H9 (cell line): ENCODE measurements around the gene MALRD1. TPM values are rescaled to one million over a fixed set of nuclear protein-coding genes. Genes with fewer than 3 reads are reported as not detected.

Source experiments
- DNase-seq: peaks from one replicate; pipeline ENCODE4 v3.0.0-alpha.2; 2017
- H2AFZ ChIP-seq: one replicate; pipeline ENCODE4 v1.6.1; 2013; ENCODE audit warnings: mild to moderate bottlenecking, low read length, control low read depth, moderate library complexity
- H2AK5ac ChIP-seq: 2 replicates; pipeline ENCODE4 v1.6.1; 2013; ENCODE audit warnings: low read length, control low read depth, mixed read lengths; ENCODE audit not compliant: insufficient read length
- H2BK120ac ChIP-seq: one replicate; pipeline ENCODE4 v1.6.1; 2013; ENCODE audit warnings: low read depth, mild to moderate bottlenecking, low read length, control low read depth, inconsistent platforms; ENCODE audit not compliant: poor library complexity, severe bottlenecking
- H2BK12ac ChIP-seq: 2 replicates; pipeline ENCODE4 v1.6.1; 2013; ENCODE audit warnings: low read length, control low read depth, mixed read lengths, low read depth; ENCODE audit not compliant: insufficient read length
- H2BK15ac ChIP-seq: 2 replicates; pipeline ENCODE4 v1.6.1; 2013; ENCODE audit warnings: low read depth, low read length, control low read depth
- H2BK20ac ChIP-seq: one replicate; pipeline ENCODE4 v1.6.1; 2013; ENCODE audit warnings: low read depth, mild to moderate bottlenecking, low read length, control low read depth, inconsistent platforms; ENCODE audit not compliant: poor library complexity, severe bottlenecking
- H2BK5ac ChIP-seq: 2 replicates; pipeline ENCODE4 v1.6.1; 2013; ENCODE audit warnings: low read length, control low read depth, mixed read lengths; ENCODE audit not compliant: insufficient read length
- H3K14ac ChIP-seq: 2 replicates; pipeline ENCODE4 v1.6.1; 2013; ENCODE audit warnings: low read length, control low read depth; ENCODE audit not compliant: insufficient read depth
- H3K18ac ChIP-seq: 2 replicates; pipeline ENCODE4 v1.6.1; 2013; ENCODE audit warnings: low read depth, mild to moderate bottlenecking, mixed read lengths, low read length, control low read depth; ENCODE audit not compliant: insufficient read length
- H3K23ac ChIP-seq: 2 replicates; pipeline ENCODE4 v1.6.1; 2013; ENCODE audit warnings: low read length, control low read depth, mixed read lengths, low read depth; ENCODE audit not compliant: insufficient read length
- H3K23me2 ChIP-seq: 2 replicates; pipeline ENCODE4 v1.6.1; 2013; ENCODE audit warnings: low read depth, mild to moderate bottlenecking, mixed read lengths, low read length, control low read depth; ENCODE audit not compliant: insufficient read length, poor library complexity, severe bottlenecking
- H3K27ac ChIP-seq: 2 replicates; pipeline ENCODE4 v1.5.1; 2013; ENCODE audit warnings: low read length, control low read depth, mixed read lengths, low read depth; ENCODE audit not compliant: insufficient read length
- H3K27me3 ChIP-seq: 2 replicates; pipeline ENCODE4 v1.6.1; 2013; ENCODE audit warnings: low read length, control low read depth, inconsistent platforms; ENCODE audit not compliant: insufficient read depth
- H3K4ac ChIP-seq: 2 replicates; pipeline ENCODE4 v1.6.1; 2013; ENCODE audit warnings: low read depth, mild to moderate bottlenecking, control low read depth, inconsistent platforms, low read length, moderate library complexity
- H3K4me1 ChIP-seq: 2 replicates; pipeline ENCODE4 v1.6.1; 2013; ENCODE audit warnings: low read length, control low read depth, inconsistent platforms; ENCODE audit not compliant: insufficient read depth
- H3K4me2 ChIP-seq: 2 replicates; pipeline ENCODE4 v1.6.1; 2013; ENCODE audit warnings: low read length, control low read depth, mixed read lengths; ENCODE audit not compliant: insufficient read length, insufficient read depth
- H3K56ac ChIP-seq: 2 replicates; pipeline ENCODE4 v1.6.1; 2013; ENCODE audit warnings: low read depth, mild to moderate bottlenecking, mixed read lengths, low read length, control low read depth; ENCODE audit not compliant: insufficient read length
- H3K79me1 ChIP-seq: 2 replicates; pipeline ENCODE4 v1.6.1; 2013; ENCODE audit warnings: low read depth, mild to moderate bottlenecking, moderate library complexity, low read length, control low read depth, inconsistent platforms; ENCODE audit not compliant: insufficient read depth, poor library complexity, severe bottlenecking
- H3K79me2 ChIP-seq: 2 replicates; pipeline ENCODE4 v1.6.1; 2013; ENCODE audit warnings: low read length, control low read depth, inconsistent platforms; ENCODE audit not compliant: insufficient read depth
- H3K9ac ChIP-seq: 2 replicates; pipeline ENCODE4 v1.6.1; 2013; ENCODE audit warnings: low read length, control low read depth, mixed read lengths; ENCODE audit not compliant: insufficient read length; ENCODE audit errors: extremely low read depth
- H3K9me3 ChIP-seq: one replicate; pipeline ENCODE4 v1.6.1; 2013; ENCODE audit warnings: low read depth, low read length, inconsistent platforms; ENCODE audit not compliant: control insufficient read depth
- H3T11ph ChIP-seq: one replicate; pipeline ENCODE4 v1.6.1; 2013; ENCODE audit warnings: mild to moderate bottlenecking, low read length, control low read depth, inconsistent platforms
- H4K20me1 ChIP-seq: one replicate; pipeline ENCODE4 v1.6.1; 2013; ENCODE audit not compliant: control insufficient read depth, insufficient read length, insufficient read depth
- H4K5ac ChIP-seq: 2 replicates; pipeline ENCODE4 v1.6.1; 2013; ENCODE audit warnings: low read depth, mild to moderate bottlenecking, mixed read lengths, low read length, control low read depth; ENCODE audit not compliant: insufficient read length
- H4K8ac ChIP-seq: replicated peaks from 2 replicates; pipeline ENCODE4 v1.6.1; 2013; ENCODE audit warnings: low read length, control low read depth, mixed read lengths, low read depth; ENCODE audit not compliant: insufficient read length
- H4K91ac ChIP-seq: 2 replicates; pipeline ENCODE4 v1.6.1; 2013; ENCODE audit warnings: low read depth, mild to moderate bottlenecking, moderate library complexity, mixed read lengths, low read length, control low read depth; ENCODE audit not compliant: insufficient read length
- H3K27ac Mint-ChIP-seq, 3 experiments: 2 replicates in 2 of 3; 3 replicates in 1 of 3; pipeline ENCODE4 v1.8.0; 2020 to 2021; ENCODE audit warnings: mixed read lengths in 3 of 3, mild to moderate bottlenecking in 1 of 3, moderate library complexity in 1 of 3
- H3K27me3 Mint-ChIP-seq: 2 replicates; pipeline ENCODE4 v1.8.0; 2021; ENCODE audit warnings: low read depth, mild to moderate bottlenecking, moderate library complexity, mixed read lengths
- H3K36me3 Mint-ChIP-seq, 3 experiments: 2 replicates in 2 of 3; 3 replicates in 1 of 3; pipeline ENCODE4 v1.8.0; 2020 to 2021; ENCODE audit warnings: low read depth in 3 of 3, mixed read lengths in 3 of 3; ENCODE audit not compliant: insufficient read depth in 1 of 3
- H3K4me1 Mint-ChIP-seq, 2 experiments: 2 replicates each; pipeline ENCODE4 v1.8.0; 2020; ENCODE audit warnings: mixed read lengths in 2 of 2
- H3K4me3 Mint-ChIP-seq, 2 experiments: 2 replicates in 1 of 2; 3 replicates in 1 of 2; pipeline ENCODE4 v1.8.0; 2020 to 2021; ENCODE audit warnings: mild to moderate bottlenecking in 2 of 2, mixed read lengths in 2 of 2, moderate library complexity in 1 of 2
- H3K9me3 Mint-ChIP-seq, 2 experiments: 2 replicates in 1 of 2; 3 replicates in 1 of 2; pipeline ENCODE4 v1.8.0; 2020; ENCODE audit warnings: mild to moderate bottlenecking in 2 of 2, mixed read lengths in 2 of 2, moderate library complexity in 1 of 2
- WGBS: extraction: QIAGEN DNeasy Blood & Tissue Kit; methylation state at CpG from one replicate; pipeline ENCODE4 v1.1.7; 2013; ENCODE audit warnings: missing lambda C conversion rate, low lambda C conversion rate, mixed read lengths; ENCODE audit not compliant: insufficient read length; ENCODE audit errors: extremely low coverage; 5-methylcytosine and 5-hydroxymethylcytosine counted together
- total RNA-seq: library from RNA; stranded (reverse); gene quantifications from 2 replicates; pipeline ENCODE4 v1.2.1, GENCODE V29; 2021
- TF ChIP-seq, protein P1 (sequence below): fragments of 200-600 bp; sonication (generic); conservative IDR thresholded peaks from 3 replicates; pipeline ENCODE4 v1.8.0; 2021; ENCODE audit warnings: antibody characterized with exemption, mild to moderate bottlenecking

The MALRD1 gene
- total RNA-seq, 1 experiment from 2014 or later: 0.20 TPM

DNA sequence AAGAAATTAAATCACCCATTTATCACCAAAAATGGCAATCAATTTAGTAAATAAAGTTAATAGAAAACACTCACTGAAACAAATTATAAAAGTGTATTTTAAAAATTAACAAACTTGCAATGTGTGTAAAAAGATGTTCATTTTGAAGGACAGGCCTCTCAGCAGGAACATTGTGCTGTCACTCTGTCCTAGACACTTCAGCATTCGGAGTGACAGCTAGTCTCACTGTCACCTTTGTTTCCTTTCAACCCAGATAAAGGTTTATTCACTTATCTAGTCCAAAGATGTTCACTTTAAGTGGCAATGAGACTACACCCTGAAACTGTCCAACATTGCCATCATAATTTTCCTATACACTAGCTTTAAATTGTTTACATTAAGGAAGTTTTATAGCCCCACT, 675.7 kb downstream of the MALRD1 start:
- no peak overlapping the region for H3K56ac ChIP-seq
- no peak overlapping the region for H3K18ac ChIP-seq
- Mint-ChIP-seq H3K27me3 (no peaks in the 10 kb centered on the region), H3K27ac (no peak overlapping the region), H3K4me3 (no peak overlapping the region), H3K36me3 (peaks cover 0 to under 1% (median 0%) of the 10 kb centered on the region in 3 experiments; a peak in 2 of 7 replicates), H3K4me1 (no peaks in the 10 kb centered on the region), H3K9me3 (no peaks in the 10 kb centered on the region; a peak in 2 of 5 replicates)
- WGBS: no CpG with 5 or more reads among the region's 1 CpG
- H3K23ac ChIP-seq: no peak overlapping the region
- no peaks in the 10 kb centered on the region for H4K20me1 ChIP-seq
- H2BK20ac ChIP-seq: no peak overlapping the region
- H3T11ph ChIP-seq: no peak overlapping the region
- H3K79me2 ChIP-seq: no peaks in the 10 kb centered on the region
- no peak overlapping the region for H3K9ac ChIP-seq
- H3K23me2 ChIP-seq: no peaks in the 10 kb centered on the region
- H2BK15ac ChIP-seq: no peak overlapping the region
- no peaks in the 10 kb centered on the region for H3K27me3 ChIP-seq
- H2BK120ac ChIP-seq: no peak overlapping the region
- H3K9me3 ChIP-seq: no peaks in the 10 kb centered on the region
- no peak overlapping the region for H3K14ac ChIP-seq
- H4K5ac ChIP-seq: no peak overlapping the region
- DNase-seq: no peak
- H3K27ac ChIP-seq: no peak overlapping the region
- H3K79me1 ChIP-seq: no peaks in the 10 kb centered on the region
- TF ChIP-seq, protein P1, sequence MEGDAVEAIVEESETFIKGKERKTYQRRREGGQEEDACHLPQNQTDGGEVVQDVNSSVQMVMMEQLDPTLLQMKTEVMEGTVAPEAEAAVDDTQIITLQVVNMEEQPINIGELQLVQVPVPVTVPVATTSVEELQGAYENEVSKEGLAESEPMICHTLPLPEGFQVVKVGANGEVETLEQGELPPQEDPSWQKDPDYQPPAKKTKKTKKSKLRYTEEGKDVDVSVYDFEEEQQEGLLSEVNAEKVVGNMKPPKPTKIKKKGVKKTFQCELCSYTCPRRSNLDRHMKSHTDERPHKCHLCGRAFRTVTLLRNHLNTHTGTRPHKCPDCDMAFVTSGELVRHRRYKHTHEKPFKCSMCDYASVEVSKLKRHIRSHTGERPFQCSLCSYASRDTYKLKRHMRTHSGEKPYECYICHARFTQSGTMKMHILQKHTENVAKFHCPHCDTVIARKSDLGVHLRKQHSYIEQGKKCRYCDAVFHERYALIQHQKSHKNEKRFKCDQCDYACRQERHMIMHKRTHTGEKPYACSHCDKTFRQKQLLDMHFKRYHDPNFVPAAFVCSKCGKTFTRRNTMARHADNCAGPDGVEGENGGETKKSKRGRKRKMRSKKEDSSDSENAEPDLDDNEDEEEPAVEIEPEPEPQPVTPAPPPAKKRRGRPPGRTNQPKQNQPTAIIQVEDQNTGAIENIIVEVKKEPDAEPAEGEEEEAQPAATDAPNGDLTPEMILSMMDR: no peak
- H2BK5ac ChIP-seq: no peak overlapping the region
- no peak overlapping the region for H4K91ac ChIP-seq
- no peak overlapping the region for H2AFZ ChIP-seq
- H2BK12ac ChIP-seq: no peak overlapping the region
- no peaks in the 10 kb centered on the region for H3K4me1 ChIP-seq
- no peak overlapping the region for H4K8ac ChIP-seq
- H2AK5ac ChIP-seq: no peak overlapping the region
- H3K4ac ChIP-seq: no peak overlapping the region
- no peak overlapping the region for H3K4me2 ChIP-seq
